ENCODE measurements around the gene PFN3.

PFN3 gene

GRCh38 chr5:177437623-177438022 lies 37.2 kb upstream of the PFN3 start:
- no peak for DNase-seq

- DNase-seq, result no peak
These were observed 35.5 kb upstream of the PFN3 start for GRCh38 chr5:177435847-177436536.

DNA sequence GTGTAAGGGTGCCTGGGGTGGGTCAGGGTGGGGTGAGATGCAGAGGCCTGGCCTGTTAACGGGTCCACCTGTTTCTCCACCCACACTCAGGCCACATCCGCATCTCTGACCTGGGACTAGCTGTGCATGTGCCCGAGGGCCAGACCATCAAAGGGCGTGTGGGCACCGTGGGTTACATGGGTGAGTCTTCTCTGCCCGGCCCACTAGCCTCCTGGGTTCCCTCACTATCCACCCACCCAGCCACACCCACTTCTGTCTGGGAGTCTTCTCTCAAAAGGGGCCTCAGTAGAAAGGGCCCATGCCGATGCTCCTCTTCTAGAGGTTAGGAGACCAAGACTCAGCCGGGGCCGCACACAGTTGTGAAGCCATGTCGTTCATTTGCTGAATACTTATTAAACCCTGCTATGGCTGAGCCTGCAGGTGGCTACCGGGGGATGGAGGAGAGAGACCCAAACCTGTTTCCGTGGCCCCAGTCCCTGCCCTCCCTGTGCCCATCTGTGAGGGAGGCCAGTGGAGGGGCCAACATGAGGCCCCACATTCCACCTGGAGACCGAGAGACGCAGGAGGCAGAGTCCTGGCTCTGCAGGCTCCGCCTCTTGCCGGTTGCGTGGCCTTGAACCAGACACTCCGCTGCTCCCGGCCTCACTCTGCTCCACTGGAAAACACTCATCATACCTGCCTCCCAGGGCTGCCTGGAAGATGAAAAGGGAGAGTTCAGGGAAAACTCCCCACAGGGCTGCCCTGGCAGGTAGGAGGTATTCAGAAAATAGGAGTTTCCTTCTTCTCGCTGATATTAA lies 34.7 kb upstream of the PFN3 start:
- DNase-seq, result no peak

GRCh38 chr5:177434437-177434836 lies 34.0 kb upstream of the PFN3 start:
- no peak for DNase-seq

GRCh38 chr5:177433658-177434217 lies 33.3 kb upstream of the PFN3 start:
- no peak for DNase-seq

- DNase-seq, result no peak
These were observed 32.6 kb upstream of the PFN3 start for GRCh38 chr5:177432839-177433657.

DNA sequence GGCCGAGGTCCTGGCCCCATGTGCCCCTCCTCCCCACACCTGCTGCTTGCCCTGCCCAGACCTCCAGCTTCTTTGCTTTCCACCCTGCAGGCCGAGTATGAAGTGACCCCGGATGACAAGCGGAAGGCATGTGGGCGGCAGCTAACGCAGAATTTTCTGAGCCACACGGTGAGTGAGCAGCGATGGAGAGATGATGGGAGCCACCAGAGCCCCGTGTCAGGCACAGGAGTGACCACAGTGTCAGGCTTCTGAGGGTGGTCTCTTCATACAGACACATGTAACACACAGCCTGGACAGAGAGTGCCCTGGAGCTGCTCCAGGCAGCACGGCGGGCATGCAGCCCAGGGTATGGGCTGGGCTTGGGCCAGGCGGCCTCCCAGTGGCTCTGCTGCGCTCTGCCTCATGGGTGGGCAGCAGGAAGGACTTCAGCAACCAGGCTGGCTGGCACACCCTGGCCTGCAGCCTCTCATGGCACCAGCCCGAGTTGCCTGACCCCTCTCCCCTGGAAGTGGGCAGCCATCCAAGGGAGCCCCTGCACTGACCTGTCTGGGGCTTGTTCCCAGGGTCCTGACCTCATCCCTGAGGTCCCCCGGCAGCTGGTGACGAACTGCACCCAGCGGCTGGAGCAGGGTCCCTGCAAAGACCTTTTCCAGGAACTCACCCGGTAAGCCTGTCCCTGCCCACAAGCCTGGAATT lies 31.8 kb upstream of the PFN3 start:
- DNase-seq, result no peak

DNA sequence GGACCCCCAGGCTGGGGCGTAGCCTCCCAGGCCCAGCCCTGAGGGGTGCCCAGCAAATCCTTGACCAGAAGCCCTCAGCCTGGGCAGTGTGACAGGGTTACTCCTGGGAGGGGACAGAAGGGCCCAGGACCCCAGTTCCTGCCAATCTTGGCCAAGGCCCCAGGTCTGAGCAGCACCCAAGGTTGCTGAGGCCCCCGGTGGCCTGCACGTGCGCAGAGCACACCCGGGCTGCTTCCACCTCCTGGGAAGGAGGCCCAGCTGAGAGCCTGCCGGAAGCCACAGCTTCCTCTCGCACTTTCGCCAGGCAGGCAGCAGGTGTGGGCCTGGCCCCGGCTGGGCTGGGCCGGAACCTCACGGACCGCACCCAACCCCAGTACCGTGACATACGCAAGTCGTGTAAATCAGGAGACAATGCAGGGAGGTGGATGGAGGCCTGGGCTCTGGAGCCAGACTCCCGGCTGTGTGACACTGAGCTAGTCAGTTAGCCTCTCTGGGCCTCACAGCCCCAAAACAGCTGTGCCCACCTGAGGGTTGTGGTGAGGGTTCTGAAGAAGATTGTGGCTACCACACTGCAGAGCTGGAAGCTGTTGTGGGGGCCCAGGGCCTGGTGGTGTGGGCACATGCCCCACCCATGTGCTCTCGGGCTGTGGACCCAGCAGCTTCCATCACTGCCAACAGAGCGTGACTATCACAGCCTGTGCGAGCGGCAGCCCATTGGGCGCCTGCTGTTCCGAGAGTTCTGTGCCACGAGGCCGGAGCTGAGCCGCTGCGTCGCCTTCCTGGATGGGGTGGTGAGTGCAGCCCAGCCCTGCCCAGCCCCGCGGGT lies 31.1 kb upstream of the PFN3 start:
- no peak for DNase-seq

GRCh38 chr5:177430972-177431316 lies 30.5 kb upstream of the PFN3 start:
- no peak for DNase-seq

DNA sequence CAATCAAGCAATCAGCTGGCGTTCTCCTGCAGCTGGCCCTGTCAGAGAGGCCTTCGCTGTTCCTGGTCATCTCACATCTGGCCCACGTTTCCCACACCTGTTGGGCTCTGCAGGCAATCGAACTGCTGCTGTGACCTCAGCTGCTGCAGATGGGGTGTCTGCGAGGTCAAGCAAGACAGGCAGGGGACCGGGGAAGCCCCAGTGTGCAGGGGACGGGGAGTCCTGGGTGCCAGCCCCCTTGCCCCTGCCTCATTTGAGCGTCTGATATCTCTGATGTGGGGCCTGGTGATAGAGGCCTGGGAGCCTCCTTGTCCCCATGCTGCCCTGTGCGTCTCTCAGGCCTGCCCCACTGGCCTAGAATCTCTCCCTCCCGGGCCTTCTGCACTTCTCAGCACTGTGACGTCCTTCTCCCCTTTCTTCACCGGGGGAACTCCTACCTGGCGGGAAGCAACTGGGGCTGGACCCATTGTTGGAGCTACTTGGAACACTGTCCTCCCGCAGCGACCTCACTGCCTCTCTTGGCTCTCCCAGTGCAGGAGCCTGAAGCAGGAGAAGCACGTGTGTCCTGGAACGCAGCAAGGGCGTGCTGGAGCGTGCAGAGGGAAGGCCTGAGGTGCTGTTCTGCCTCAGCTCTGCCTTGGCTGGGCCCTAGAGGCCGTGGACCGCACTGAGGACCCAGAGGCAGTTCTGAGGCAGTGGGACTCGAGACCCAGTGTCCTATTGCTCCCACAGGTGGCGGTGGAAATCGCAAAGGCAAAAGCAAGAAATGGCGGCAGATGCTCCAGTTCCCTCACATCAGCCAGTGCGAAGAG lies 29.9 kb upstream of the PFN3 start:
- no peak for DNase-seq

DNA sequence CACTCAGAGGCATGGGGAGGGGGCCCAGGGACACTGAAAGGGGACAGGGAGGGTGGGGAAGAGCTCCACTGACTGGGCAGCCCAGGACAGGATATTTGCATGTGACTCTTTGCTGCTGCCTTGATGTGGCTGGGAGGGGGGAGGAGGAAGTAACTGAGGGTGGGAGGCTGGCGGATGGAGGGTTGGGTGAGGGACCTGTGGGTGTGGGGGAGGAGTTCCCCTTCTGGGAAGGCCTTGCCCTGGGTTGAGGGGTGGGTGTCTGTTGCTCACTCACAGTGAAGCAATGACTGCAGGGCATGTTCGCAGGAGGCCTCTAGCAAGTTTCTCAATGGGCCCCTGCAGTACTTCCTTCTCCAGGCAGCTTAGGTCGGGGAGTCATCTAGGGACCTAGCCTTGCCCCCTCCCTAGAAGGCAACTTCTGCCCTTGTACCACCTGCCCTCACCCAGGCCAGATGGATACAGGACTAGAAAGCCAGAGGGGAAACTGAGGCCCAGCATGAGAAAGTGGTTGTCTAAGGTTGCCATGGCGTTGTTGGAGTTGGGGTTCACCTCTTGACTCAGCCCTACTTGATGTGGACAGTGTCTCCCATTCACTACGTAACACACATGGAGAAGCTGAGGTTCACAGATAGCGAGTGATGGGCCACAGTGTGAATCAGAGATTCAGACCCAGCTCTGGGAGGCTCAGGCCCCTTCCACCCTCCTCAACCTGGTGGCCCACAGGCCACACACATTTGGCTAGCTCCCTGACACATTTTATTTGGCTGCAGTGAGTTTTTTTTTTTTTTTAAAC lies 29.0 kb upstream of the PFN3 start:
- peak; percentile 51 for DNase-seq

DNA sequence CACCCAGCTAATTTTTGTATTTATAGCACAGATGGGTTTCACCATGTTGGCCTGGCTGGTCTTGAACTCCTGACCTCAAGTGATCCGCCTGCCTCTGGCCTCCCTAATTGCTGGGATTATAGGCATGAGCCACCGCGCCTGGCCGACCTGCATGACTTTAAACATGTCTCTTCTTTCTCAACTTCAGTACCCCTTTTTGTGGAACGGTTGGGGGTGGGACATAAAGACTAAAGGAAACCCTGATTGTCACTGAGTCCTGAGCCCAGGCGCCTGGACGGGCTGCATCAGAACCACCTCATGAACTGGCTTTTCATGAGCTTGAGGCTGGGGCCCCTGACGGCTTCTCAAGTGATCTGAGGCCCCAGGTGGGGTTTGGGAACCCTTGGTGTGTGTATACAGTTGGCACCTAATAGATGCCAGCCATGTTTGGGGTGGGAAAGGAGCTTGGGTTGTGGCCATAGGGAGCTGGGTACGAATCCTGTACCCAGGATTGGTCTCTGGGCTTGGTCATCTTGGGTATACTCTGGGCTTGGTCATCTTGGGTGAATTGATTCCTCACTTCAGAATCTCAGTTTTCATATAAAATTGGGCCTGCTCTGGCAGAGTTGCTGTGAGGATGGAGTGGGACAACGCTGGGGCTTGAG lies 28.2 kb upstream of the PFN3 start:
- no peak for DNase-seq

DNA sequence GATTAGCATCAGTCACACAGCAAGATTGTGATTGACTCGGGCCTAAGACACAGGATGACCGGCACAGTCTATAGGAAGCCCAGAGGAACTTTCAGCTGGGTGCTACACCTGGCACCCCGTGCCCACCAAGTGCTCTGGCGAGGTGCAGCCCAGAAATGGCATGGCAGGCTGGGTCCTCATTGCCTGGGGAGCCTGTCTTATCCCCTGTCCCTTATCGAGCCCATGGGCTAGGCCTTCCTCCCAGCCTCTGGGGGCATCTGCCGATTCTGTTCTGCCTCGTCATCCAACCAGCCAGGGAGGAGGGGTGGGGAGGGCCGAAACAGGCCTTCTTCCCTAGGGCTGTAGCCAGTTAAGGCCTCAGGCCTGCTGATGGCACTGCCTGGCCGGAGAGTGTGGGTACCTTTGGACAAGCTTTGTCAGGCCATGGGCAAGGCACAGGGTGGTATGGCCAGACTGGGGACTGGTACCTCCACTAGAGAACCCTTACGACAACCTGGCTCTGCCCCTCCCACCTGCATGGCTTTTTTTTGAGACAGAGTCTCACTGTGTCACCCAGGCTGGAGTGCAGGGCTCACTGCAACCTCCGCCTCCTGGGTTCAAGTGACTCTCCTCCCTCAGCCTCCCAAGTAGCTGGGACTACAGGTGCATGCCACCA lies 27.6 kb upstream of the PFN3 start:
- DNase-seq, result no peak

DNA sequence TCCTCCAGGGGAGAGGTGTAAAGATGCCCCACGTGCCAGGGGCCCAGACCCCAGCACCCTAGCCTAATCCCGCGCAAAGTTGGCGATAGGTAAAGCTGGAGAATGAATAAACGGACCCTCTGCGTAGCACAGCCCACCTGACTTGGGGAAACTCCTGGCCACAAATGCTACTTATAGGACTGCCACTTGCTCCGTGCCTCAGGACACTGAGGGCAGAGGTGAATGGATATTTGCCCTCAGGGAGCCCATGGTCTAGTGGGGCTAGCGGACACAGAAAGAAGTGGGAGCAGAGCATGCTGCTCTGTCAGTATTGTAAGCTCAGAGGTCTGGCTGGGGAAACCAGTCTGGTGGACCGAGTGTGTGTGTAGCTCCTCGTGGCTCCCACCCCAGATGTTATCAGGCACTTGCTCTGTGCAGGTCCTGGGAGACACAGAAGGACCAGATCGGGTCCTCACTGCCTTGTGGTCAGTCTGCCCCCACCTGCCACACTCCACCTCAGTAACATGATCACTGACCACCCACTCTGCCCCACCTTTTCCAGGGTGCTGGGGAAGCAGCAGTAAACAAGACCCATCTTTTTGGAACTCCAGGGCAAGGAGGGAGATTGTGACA lies 26.9 kb upstream of the PFN3 start:
- DNase-seq, result no peak

GRCh38 chr5:177426566-177427210 lies 26.2 kb upstream of the PFN3 start, which contains the start of gene GRK6:
Gene GRK6, plus strand, starts transcription at chr5:177426676. Its CDS starts 170 bp downstream, at chr5:177426846.
- no peak for DNase-seq

- DNase-seq, result peak; percentile 100
These were observed 25.5 kb upstream of the PFN3 start for GRCh38 chr5:177425801-177426565.

GRCh38 chr5:177425196-177425800 lies 24.8 kb upstream of the PFN3 start:
- DNase-seq, result no peak

Data from KG1 (cell line).